ENCODE results near the gene SSX2IP.

Gene SSX2IP

DNA sequence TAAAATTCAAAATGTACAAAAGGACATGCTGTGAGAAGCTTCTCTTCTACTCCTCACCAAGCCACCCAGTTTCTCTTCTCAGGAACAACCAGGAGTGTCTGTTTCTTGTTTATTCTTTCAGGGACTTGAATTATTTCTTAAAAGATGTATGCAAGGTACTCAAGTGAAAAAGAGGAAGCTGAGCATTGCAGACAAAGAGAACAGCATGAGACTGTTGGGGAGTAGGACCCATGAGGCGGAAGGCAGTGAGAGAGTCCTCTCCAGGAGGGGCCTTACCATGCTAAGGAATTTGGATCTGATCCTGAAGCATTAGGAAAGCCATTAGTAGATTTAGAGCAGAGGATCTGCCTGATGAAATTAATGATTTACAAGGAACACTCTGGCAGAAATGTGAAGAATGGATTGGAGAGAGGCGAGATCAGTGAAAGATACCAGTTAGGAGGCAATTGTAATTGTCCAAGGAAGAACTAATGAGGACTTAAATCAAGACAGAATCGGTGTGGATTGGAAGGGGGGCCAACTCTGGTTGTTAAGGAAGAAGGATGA, 14.7 kb upstream of the SSX2IP start:
- TF ChIP-seq, protein P1, sequence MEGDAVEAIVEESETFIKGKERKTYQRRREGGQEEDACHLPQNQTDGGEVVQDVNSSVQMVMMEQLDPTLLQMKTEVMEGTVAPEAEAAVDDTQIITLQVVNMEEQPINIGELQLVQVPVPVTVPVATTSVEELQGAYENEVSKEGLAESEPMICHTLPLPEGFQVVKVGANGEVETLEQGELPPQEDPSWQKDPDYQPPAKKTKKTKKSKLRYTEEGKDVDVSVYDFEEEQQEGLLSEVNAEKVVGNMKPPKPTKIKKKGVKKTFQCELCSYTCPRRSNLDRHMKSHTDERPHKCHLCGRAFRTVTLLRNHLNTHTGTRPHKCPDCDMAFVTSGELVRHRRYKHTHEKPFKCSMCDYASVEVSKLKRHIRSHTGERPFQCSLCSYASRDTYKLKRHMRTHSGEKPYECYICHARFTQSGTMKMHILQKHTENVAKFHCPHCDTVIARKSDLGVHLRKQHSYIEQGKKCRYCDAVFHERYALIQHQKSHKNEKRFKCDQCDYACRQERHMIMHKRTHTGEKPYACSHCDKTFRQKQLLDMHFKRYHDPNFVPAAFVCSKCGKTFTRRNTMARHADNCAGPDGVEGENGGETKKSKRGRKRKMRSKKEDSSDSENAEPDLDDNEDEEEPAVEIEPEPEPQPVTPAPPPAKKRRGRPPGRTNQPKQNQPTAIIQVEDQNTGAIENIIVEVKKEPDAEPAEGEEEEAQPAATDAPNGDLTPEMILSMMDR (IDR thresholded peaks at IDR 0.05) = no peak

DNA sequence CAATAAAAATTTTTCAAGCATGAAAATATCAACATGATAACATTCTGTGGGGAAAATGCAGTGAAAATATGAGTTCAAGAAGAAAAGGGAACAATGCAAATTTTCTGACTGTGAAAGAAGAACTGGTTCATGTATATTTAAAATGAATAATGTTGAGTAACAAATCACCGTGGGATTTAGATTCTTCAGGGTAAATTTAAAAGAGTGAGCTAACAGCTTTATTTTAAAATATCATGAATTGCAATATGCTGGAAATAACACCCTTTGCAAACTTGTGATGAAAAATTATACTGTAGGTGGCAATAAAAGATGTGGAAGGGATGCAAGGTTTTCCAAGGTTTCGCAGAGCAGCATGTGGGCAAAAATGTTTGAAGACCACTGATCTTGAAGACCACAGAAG, 13.2 kb upstream of the SSX2IP start:
- TF ChIP-seq, protein P1 (IDR thresholded peaks at IDR 0.05) = no peak

DNA sequence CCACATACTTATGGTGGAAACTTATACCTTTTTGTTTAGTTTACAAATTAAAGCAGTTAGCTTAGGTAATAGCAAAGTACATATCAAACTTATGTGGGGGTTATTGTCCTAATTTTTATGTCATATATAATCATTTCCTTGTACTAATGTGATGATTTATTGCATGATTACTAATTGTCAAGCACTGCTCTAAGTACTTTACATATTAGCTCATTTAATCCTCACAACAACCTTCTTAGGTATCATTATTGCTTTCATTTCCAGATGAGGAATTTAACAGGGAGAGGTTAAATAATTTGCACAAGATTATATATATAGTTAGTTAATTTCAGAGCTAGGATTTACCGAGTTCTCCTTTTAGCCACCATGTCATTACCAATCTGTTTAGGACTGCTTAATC, 11.9 kb upstream of the SSX2IP start:
- TF ChIP-seq, protein P1 (IDR thresholded peaks at IDR 0.05) = no peak

DNA sequence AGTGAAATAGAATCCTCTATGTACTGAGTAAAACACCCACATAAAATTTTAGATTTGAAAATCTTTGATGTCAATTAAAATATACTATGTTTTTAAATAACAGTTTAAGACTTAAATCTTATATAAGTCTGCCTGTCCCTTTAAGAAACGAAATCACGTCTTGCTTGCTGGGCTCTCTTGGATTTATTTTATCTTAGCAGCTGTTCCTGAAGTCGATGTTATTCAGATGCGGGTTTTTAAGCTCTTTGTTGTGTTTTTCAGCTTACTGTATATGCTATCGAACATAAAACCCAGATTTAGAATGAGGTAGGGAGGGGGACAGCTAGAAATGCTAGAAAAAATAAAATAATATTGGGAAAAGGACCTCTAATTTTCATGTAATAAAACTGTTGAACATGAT, 11.1 kb upstream of the SSX2IP start:
- TF ChIP-seq, protein P1 (IDR thresholded peaks at IDR 0.05) = no peak

DNA sequence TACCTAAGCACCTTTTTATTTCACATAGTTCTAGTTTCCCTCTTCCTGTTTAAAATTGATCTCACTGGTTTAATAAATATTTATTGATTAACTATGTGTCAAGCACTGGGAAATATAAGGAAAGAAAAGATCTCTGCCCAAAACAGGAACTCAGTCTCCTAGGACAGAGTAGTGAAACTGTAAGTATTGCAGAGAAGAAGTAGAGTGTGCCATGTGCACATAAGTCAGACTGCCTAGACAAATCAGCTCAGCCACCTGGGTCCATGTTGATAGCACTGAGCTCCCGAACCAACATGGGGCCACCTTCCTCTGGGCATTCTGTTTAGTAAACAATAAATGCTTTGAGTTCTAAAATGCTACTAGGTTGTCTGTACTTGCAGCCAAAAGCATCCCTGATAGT, 9.8 kb upstream of the SSX2IP start:
- TF ChIP-seq, protein P1 (IDR thresholded peaks at IDR 0.05) = no peak

DNA sequence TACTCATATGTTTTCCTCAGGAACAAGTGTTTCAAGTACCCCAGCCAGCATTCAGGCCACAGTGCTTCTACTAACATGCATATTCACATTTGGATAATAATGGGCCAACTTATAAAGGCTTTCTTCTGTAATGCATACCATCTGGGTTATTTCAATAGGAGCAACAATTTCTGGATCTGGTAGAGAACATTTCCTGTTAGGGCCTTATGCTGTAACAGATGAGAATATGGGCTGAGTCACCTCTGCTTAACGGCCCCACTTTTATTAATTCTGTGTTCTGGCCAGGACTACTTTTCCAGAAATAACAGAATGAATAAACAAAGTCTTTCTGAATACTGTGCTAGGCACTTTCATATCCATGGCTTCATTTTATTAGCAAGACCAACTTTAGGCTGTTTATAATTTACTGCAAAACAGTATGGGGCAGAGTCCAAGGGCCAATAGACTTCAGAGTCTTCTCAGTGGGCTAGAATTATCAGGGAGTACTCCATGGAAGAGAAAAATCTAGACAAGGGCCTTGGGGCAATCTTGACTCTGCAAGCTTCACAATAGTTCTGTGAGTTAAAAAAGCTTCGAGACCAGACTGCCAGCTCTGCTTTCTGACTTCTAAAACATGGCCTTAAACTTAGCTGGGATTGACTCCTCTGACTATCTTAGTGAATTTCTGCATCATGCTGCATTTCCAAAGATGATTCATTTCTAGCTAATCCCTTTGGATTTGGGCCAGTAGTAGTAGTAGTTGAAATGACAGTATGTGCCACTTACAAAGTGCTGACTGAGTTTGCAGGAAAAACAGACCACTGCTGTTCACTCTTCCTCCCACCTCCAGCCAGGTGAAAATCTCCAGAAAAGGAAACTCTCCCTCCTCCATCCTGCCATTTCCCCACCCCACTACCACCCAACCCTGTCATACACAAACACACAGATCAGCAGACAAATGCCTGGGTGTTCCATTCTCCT, 8.2 kb upstream of the SSX2IP start:
- TF ChIP-seq, protein P1 (IDR thresholded peaks at IDR 0.05) = no peak

DNA sequence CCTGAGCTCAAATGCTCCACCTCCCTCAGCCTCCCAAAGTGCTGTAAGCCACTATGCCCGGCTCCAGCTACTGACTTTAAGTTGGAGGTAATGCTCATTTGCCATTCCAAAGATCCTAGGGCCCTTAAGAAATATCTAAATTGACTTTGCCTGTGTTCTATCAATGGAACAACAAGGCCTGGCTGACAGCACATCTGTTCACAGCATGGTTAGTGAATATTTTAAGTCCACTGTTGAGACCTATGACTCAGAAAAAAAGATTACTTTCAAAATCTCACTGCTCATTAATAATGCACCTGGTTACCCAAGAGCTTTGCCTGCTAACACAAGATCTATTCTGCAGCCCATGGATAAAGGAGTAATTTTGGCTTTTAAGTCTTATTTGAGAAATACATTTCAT, 3.5 kb upstream of the SSX2IP start:
- TF ChIP-seq, protein P1 (IDR thresholded peaks at IDR 0.05) = no peak
